Activated T-cell treated with anti-CD3 and anti-CD28 coated beads, Interleukin-2, amount 50 U/mL, for 72 hours (primary cell): Measurements from ENCODE around the gene MRPL14. TPM values are rescaled to one million over a fixed set of nuclear protein-coding genes. Genes with fewer than 3 reads are reported as not detected.
"Not testable (repeated sequence)": the region's sequence is repeated elsewhere in the genome, so short reads cannot be mapped to it uniquely, and the experiment has no call there.

Experiments used
- ATAC-seq, 2 donors: fragments of 150-1000 bp; cut with Tn5 transposase; replicated peaks in 1 of 2; 2 replicates each; pipeline ENCODE4 v1.10.0; 2021; ENCODE audit warnings: moderate library complexity in 2 of 2, mild to moderate bottlenecking in 1 of 2
- DNase-seq, 2 donors: peaks; one replicate each; pipeline ENCODE4 v3.0.0; 2021 to 2022; ENCODE audit warnings: mixed read lengths in 1 of 2
- H3K27ac Mint-ChIP-seq: one replicate; pipeline ENCODE4 v1.8.0; 2022; ENCODE audit warnings: mild to moderate bottlenecking, moderate library complexity, mixed read lengths
- H3K27me3 Mint-ChIP-seq: one replicate; pipeline ENCODE4 v1.8.0; 2022; ENCODE audit warnings: low read depth, mixed read lengths
- H3K36me3 Mint-ChIP-seq, 2 donors: one replicate each; pipeline ENCODE4 v1.8.0; 2022; ENCODE audit warnings: mixed read lengths in 2 of 2, mild to moderate bottlenecking in 1 of 2; ENCODE audit not compliant: insufficient read depth in 2 of 2
- H3K4me1 Mint-ChIP-seq: one replicate; pipeline ENCODE4 v1.8.0; 2022; ENCODE audit warnings: low read depth, mixed read lengths
- H3K4me3 Mint-ChIP-seq, 2 donors: one replicate each; pipeline ENCODE4 v1.8.0; 2022; ENCODE audit warnings: mild to moderate bottlenecking in 2 of 2, mixed read lengths in 2 of 2, moderate library complexity in 2 of 2
- H3K9me3 Mint-ChIP-seq, 2 donors: one replicate each; pipeline ENCODE4 v1.8.0; 2022; ENCODE audit warnings: mixed read lengths in 2 of 2
- total RNA-seq, 2 donors: library from RNA; stranded (reverse); gene quantifications; one replicate each; pipeline ENCODE4 v1.2.3, GENCODE V29; 2022

Gene MRPL14
- total RNA-seq, 2 donors from 2014 or later = 31.6 to 33.6 TPM

DNA sequence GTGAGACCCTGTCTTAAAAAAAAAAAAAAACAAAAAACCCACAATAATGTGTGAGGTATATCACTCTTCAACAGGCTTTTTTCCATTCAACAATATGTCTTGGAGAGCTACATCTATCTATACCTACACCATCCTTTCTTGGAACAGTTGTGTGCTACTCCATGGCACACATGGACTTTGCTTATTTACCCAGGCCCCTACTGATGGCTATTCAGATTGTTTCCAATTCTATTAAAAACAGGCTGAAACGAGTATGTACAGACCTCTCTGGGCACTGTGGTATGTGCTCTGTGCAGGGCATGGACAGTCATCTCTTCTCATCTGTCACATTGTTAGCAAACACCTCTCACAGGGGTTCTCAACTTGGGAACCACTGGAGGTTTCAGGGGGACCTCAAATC is 28.1 kb downstream of the MRPL14 start:
- DNase-seq (no peak), ATAC-seq (no peak)
- no peak overlapping the region for H3K27ac Mint-ChIP-seq
- H3K27me3 Mint-ChIP-seq = no peaks in the 10 kb centered on the region
- H3K9me3 Mint-ChIP-seq = no peaks in the 10 kb centered on the region
- peaks cover 0 to 3% of the 10 kb centered on the region in 2 donors for H3K36me3 Mint-ChIP-seq
- H3K4me1 Mint-ChIP-seq = no peaks in the 10 kb centered on the region
- no peak overlapping the region for H3K4me3 Mint-ChIP-seq

DNA sequence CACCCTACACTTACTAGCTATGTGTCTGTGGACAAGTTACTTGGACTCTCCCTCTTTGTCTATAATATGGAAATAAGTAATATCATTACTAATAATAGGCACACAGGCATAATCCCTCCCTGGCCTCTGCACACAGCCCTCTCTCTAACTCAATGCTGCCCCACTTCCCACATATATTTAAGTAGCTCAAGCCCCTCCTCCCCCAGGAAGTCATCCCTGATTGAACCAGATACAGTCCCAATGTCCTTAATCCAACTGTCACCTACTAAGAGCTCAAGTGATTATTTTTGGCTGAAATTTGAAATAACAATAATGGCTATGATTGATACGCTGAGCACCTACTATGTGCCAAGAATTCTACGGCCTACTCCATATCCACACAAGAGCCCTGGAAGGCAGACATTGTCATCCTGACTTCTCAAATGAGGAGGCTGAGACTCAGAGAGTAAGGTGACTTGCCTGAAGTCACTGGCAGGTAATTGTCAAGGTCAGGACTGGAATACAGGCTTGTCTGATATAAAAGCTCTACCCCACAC is 29.4 kb downstream of the MRPL14 start:
- DNase-seq = no peak
- ATAC-seq = no peak
- Mint-ChIP-seq H3K36me3 (peaks cover 0 to 3% of the 10 kb centered on the region in 2 donors), H3K9me3 (no peaks in the 10 kb centered on the region), H3K4me1 (no peaks in the 10 kb centered on the region), H3K27ac (no peak overlapping the region), H3K27me3 (no peaks in the 10 kb centered on the region), H3K4me3 (no peak overlapping the region)

DNA sequence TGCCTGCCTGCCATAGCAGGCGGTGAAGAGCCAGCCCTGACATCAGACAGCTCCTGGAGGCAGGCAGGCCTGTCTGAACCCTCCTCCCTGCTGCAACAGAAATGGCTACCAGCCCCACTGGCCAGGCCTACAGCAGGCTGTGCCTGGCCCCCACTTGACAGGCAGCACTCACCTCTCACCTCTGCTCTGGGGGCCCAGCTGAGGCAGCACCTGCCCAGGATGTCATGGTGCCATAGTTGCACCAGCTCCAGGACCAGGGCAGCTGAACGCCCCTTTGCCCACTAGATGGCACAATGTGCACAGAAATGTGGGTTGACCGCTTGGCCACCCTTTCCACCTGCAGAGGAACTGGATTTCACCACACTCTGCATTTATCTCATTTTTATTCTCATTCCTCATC is 30.6 kb downstream of the MRPL14 start:
- Mint-ChIP-seq H3K9me3 (no peaks in the 10 kb centered on the region), H3K27ac (no peak overlapping the region), H3K27me3 (no peaks in the 10 kb centered on the region), H3K36me3 (peaks cover 0 to 3% of the 10 kb centered on the region in 2 donors), H3K4me1 (no peaks in the 10 kb centered on the region), H3K4me3 (no peak overlapping the region)
- ATAC-seq = peak; percentile 87 to 88
- peak; percentile 77 to 79 for DNase-seq

DNA sequence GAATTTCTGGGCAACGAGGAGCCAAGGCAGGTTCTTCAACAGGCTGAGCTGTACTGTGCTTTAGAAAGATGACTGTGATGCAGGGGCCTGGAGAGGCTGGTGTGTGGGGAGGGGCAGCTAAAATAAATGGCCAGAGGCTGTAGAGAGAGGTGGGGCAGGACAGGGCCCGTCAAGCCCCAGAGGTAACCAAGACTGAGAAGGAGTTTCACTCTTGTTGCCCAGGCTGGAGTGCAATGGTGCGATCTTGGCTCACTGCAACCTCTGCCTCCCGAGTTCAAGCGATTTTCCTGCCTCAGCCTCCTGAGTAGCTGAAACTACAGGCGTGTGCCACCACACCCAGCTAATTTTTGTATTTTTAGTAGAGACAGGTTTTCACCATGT is 32.0 kb downstream of the MRPL14 start:
- H3K4me1 Mint-ChIP-seq, H3K36me3 Mint-ChIP-seq: not testable (repeated sequence)

DNA sequence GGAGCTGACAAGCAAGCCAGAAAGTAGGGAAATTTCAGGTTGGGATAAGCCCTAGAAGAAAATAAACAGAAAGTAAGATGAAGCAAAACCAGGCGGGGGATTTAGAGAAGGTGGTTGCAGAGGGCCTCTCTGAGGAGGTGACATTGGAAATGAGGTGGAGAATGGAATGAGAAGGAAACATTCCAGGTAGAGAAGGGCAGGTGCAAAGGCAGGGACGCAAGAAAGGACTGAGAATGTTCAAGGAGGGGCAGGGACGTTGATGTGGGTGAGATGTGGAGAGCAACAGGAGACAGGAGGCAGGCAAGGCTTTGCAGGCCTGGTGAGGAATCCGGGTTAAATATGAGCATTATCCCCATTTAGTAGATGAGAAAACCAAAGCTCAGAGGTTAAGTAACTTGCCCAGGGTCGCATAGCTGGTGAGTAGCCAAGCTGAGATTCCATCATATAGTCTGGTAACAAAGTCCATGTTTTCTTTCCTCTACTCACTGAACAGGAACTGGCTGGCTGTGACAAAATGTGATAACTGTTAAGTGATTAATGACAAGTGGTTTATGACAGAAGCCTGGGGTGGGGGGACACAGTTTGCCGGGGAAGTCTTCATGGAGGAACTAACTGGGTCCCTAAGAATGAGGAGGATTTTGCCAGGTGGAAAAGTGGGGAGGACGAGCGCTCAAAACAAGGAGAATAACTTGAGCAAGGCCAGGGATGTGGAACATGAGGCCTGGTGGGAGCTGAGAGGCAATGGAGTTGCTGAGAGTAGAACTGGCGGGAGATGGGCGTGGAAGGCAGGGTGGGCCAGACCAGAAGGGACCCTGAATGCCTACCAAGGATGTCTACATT is 32.6 kb downstream of the MRPL14 start:
- Mint-ChIP-seq H3K36me3 (peaks cover 0 to 1% of the 10 kb centered on the region in 2 donors), H3K4me3 (no peak overlapping the region), H3K4me1 (no peaks in the 10 kb centered on the region), H3K9me3 (no peaks in the 10 kb centered on the region), H3K27me3 (no peaks in the 10 kb centered on the region), H3K27ac (no peak overlapping the region)
- ATAC-seq = no peak
- DNase-seq = no peak

More for the DNA sequence above, 32.0 kb downstream of the MRPL14 start:
- not testable (repeated sequence) for H3K4me3 Mint-ChIP-seq, DNase-seq, ATAC-seq, H3K9me3 Mint-ChIP-seq, H3K27me3 Mint-ChIP-seq, H3K27ac Mint-ChIP-seq

DNA sequence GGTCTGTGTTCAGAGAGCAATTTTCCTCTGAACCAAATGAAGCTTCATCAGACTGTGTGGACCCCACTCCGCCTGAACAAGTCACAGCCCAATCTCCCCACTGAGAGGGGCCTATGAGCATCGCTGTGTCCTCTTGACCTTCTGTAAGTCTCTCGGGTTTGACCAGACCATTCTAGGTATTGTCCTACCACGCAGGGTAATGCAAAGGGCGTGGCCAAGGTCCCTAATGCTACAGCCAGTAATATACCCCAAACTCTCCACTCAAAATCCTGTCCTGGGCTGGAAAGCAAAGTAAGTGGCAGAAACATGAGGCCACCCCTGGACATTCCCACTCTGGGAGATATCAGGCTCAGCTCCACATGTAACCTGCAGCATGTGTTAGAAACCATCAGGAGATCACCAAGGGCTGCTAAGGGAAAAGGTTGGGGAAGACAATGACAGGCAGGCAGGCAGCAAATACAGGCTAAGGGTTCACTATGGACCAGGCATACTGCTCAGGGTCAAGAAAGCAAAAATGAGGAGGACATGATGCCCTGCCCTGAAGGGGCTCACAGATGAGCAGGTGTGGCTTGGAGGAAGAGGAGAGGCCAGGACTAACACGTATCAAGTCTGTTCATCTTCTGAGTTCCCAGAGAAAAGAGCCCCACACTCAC is 33.4 kb downstream of the MRPL14 start:
- Mint-ChIP-seq H3K36me3 (peaks cover 0 to 1% of the 10 kb centered on the region in 2 donors), H3K4me3 (no peak overlapping the region), H3K27ac (no peak overlapping the region), H3K27me3 (no peaks in the 10 kb centered on the region), H3K9me3 (no peaks in the 10 kb centered on the region), H3K4me1 (no peaks in the 10 kb centered on the region)
- no peak for ATAC-seq
- DNase-seq = no peak

DNA sequence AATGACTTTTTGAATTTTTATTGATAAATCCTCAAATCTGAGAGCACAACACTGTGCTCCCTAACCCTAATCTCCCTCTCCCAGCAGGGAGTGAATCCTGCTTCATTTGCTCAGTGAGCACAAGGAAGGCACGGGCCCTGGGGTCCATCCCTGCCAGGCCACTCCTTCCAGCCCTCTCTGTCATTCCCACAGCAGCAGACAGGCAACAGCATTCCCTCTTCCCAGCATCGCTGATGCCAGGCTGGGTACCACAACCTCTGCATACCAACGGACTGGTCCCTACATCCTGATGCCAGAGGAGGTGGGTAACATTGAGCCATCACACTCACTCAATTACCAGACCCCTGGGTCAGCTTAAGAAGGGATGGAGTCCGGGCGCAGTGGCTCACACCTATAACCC is 34.2 kb downstream of the MRPL14 start:
- ATAC-seq (no peak), DNase-seq (no peak)
- no peak overlapping the region for H3K27ac Mint-ChIP-seq
- H3K27me3 Mint-ChIP-seq = no peaks in the 10 kb centered on the region
- no peaks in the 10 kb centered on the region for H3K9me3 Mint-ChIP-seq
- H3K36me3 Mint-ChIP-seq = peaks cover 0 to 1% of the 10 kb centered on the region in 2 donors
- H3K4me1 Mint-ChIP-seq = no peaks in the 10 kb centered on the region
- no peak overlapping the region for H3K4me3 Mint-ChIP-seq

DNA sequence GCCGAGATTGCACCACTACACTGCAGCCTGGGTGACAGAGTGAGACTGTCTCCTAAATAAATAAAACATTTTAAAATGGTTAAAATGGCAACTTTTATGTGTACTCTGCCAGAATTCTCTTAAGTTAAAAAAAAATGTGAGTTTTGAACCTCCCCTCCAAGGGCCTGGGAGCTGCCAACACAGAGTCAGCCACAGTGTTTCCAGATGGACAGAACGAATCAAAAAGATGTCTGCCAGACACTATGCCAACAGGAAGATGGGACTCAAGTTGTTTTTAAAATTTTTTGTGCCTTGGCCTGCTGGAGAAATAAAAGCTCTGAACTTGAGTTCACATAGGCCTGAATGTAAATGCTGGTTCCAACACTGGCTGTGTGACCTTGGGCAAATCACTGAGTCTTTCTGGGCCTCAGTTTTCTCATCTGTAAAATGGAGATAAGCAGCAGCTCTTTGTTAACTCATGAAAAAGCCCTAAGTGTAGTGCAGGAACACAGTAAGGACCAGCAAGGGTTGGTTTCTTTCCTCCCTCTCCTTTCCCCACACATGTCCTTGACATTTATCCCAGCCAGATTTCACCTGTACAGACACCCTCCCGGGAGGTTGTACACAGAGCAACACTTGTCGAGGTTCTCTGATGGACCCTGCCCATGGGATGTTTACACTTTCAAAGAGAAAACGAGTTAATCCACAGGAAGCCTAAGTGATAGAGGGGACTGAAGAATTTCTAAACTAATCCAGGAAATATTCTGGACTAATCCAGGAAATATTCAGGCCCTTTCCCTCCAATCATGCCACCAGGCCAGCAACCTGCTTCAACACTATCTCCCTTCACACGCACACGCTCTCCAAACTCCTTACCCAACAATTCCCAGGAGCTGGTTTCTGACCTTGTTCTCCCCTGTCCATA is 35.0 kb downstream of the MRPL14 start:
- DNase-seq (no peak), ATAC-seq (no peak)
- no peak overlapping the region for H3K27ac Mint-ChIP-seq
- H3K4me1 Mint-ChIP-seq = no peaks in the 10 kb centered on the region
- no peak overlapping the region for H3K4me3 Mint-ChIP-seq
- peaks cover 0 to 1% of the 10 kb centered on the region in 2 donors for H3K36me3 Mint-ChIP-seq
- H3K9me3 Mint-ChIP-seq = no peaks in the 10 kb centered on the region
- no peaks in the 10 kb centered on the region for H3K27me3 Mint-ChIP-seq

DNA sequence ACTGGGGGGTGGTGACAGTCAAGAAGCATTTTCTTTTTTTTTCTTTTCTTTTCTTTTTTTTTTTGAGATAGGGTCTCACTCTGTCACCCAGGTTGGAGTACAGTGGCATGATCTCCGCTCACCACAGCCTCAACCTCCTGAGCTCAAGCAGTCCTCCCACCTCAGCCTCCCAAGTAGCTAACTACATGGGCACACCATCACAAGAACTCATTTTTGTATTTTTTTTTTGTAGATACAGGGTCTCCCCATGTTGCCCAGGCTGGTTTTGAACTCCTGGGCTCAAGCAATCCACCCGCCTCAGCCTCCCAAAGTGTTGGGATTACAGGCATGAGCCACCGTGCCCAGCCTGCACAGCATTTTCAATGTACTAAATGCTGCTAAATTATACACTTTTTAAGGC is 35.9 kb downstream of the MRPL14 start:
- DNase-seq, H3K4me1 Mint-ChIP-seq, H3K36me3 Mint-ChIP-seq, ATAC-seq, H3K27ac Mint-ChIP-seq, H3K27me3 Mint-ChIP-seq, H3K9me3 Mint-ChIP-seq, H3K4me3 Mint-ChIP-seq: not testable (repeated sequence)

DNA sequence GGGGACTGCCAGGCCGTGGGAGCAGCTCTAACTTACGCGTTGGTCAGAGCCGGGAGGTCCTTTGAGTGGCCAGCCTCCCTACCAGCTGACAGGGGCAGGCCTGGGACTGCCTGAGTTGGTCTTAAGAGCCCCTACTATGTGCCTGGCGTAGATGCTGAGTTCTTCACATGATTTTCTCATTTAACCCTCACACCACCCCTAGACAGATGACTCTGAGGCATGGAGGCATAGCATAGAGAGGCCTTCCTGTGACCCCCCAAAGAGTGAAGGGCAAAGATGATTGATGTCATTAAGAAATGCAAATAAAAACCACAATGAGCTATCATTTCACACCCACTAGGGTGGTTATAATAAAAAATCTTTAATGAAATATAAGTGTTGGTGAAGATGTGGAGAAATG is 36.8 kb downstream of the MRPL14 start:
- peaks cover 6% of the 10 kb centered on the region for H3K4me1 Mint-ChIP-seq
- no peak for ATAC-seq
- DNase-seq = no peak
- H3K27me3 Mint-ChIP-seq = no peaks in the 10 kb centered on the region
- peaks cover 0 to 1% of the 10 kb centered on the region in 2 donors for H3K36me3 Mint-ChIP-seq
- H3K9me3 Mint-ChIP-seq = no peaks in the 10 kb centered on the region
- no peak overlapping the region for H3K27ac Mint-ChIP-seq
- H3K4me3 Mint-ChIP-seq = no peak overlapping the region

DNA sequence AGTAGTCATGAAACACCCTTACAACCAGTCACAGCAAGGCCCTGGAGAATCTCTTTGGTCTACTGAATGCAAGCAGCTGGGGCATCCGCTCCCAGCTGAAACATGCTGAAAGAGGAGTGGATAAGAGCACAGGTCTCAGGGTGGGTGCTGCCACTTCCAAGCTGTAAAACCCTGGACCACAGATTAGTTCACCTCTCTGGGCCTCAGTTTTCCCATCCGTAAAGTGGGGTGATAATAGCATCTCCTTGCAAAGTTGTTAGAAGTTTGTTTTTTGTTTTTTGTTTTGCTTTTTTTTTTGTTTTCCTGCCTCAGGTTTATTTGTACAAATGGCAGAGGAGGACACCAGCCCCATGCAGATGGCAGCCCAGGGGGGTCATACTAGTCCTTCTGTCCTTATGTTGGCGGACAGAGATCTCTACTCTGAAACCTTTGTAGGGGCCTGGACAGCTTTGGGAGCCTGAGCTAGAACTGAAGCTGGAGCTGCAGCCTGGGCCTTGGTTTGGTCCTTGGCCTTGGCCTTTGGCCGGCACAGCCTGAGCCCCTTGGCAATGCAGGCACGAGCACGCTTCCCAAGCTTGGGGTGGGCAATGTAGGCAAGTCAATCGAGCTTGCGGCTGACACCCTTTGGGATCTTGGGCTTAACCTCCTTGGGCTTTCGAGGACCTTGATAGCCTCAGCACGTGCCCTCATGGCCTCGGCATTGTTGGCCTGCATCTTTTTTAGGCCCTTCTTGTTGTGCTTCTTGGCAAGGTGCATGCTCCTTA is 38.2 kb downstream of the MRPL14 start:
- Mint-ChIP-seq H3K27me3 (no peaks in the 10 kb centered on the region), H3K4me1 (peaks cover 6% of the 10 kb centered on the region), H3K9me3 (no peaks in the 10 kb centered on the region), H3K27ac (no peak overlapping the region), H3K36me3 (peaks cover 0 to 1% of the 10 kb centered on the region in 2 donors), H3K4me3 (no peak overlapping the region)
- no peak for DNase-seq
- no peak for ATAC-seq

DNA sequence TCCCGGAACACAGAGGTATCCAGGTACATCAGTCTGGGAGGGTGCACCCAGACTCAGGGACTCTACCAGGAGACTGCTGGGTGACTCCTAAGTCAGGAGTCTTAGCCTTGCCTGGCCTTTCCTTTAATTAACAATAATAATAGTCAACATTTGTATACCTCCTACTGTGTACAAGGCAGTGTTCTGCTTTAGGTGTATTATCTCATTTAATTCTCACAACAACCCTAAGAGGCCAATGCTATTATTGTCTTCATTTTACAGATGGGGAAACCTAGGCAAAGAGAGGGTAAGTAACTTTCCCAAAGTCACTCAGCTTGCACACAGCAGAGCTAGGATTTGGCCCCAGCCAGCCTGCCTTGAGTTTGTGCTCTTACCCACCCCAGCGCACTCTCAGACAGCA is 39.6 kb downstream of the MRPL14 start:
- no peaks in the 10 kb centered on the region for H3K36me3 Mint-ChIP-seq
- no peak overlapping the region for H3K4me3 Mint-ChIP-seq
- no peaks in the 10 kb centered on the region for H3K27me3 Mint-ChIP-seq
- no peak for ATAC-seq
- no peak for DNase-seq
- no peaks in the 10 kb centered on the region for H3K9me3 Mint-ChIP-seq
- no peak overlapping the region for H3K27ac Mint-ChIP-seq
- peaks cover 6% of the 10 kb centered on the region for H3K4me1 Mint-ChIP-seq
